Smooth muscle cell (in vitro differentiated cells): ENCODE results near the gene VSIG10L. TPM values are rescaled to one million over a fixed set of nuclear protein-coding genes. Genes with fewer than 3 reads are reported as not detected.

ENCODE experiments used
- DNase-seq: peaks from one replicate; lab custom pipeline; 2025; ENCODE audit not compliant: unreplicated experiment; lab: John Stamatoyannopoulos, UW
- H2AFZ ChIP-seq: fragments of 200-600 bp; sonication (generic); 2 replicates; pipeline ENCODE4 v1.6.0; 2016; ENCODE audit warnings: antibody characterized with exemption, low read depth, mild to moderate bottlenecking
- H3F3A ChIP-seq: fragments of 200-600 bp; sonication (generic); 2 replicates; pipeline ENCODE4 v1.6.0; 2017; ENCODE audit warnings: antibody characterized with exemption, low read depth
- H3K27ac ChIP-seq: fragments of 200-600 bp; sonication (generic); 2 replicates; pipeline ENCODE4 v1.5.1; 2016; ENCODE audit warnings: low read depth, mild to moderate bottlenecking
- H3K27me3 ChIP-seq: fragments of 200-600 bp; sonication (generic); 2 replicates; pipeline ENCODE4 v1.6.1; 2016; ENCODE audit warnings: low read depth, mild to moderate bottlenecking
- H3K36me3 ChIP-seq: fragments of 200-600 bp; sonication (generic); 2 replicates; pipeline ENCODE4 v1.5.1; 2016; ENCODE audit warnings: low read depth
- H3K4me1 ChIP-seq: fragments of 200-600 bp; sonication (generic); 2 replicates; pipeline ENCODE4 v1.5.1; 2016; ENCODE audit warnings: low read depth
- H3K4me2 ChIP-seq: fragments of 200-600 bp; sonication (generic); 2 replicates; pipeline ENCODE4 v1.6.0; 2016; ENCODE audit warnings: mild to moderate bottlenecking
- H3K4me3 ChIP-seq: fragments of 200-600 bp; sonication (generic); 2 replicates; pipeline ENCODE4 v1.5.1; 2016; ENCODE audit warnings: mild to moderate bottlenecking
- H3K79me2 ChIP-seq: fragments of 200-600 bp; sonication (generic); 2 replicates; pipeline ENCODE4 v1.6.0; 2016; ENCODE audit warnings: low read depth, mild to moderate bottlenecking
- H3K9ac ChIP-seq: fragments of 200-600 bp; sonication (generic); 2 replicates; pipeline ENCODE4 v1.6.0; 2016; ENCODE audit warnings: low read depth
- H3K9me3 ChIP-seq: fragments of 200-600 bp; sonication (generic); replicated peaks from 2 replicates; pipeline ENCODE4 v1.5.1; 2016; ENCODE audit warnings: low read depth
- H4K20me1 ChIP-seq: fragments of 200-600 bp; sonication (generic); 2 replicates; pipeline ENCODE4 v1.6.0; 2016; ENCODE audit warnings: low read depth
- WGBS: methylation state at CpG from one replicate; pipeline ENCODE4 v1.1.7; 2016; ENCODE audit warnings: low lambda C conversion rate; 5-methylcytosine and 5-hydroxymethylcytosine counted together
- polyA plus RNA-seq: library from polyadenylated mRNA; unstranded; fragments of >200 nt; fragmentation: Nextera tagmentation; extraction: Ambion mirVana; gene quantifications from 2 replicates; pipeline ENCODE4 v1.2.1, GENCODE V29; 2016
- total RNA-seq: library from RNA; depleted of rRNA; stranded (reverse); fragments of >200 nt; gene quantifications from 2 replicates; pipeline ENCODE4 v1.2.3, GENCODE V29; 2014
- TF ChIP-seq, protein P1 (sequence below): fragments of 200-600 bp; sonication (generic); IDR thresholded peaks from 2 replicates; pipeline ENCODE4 v1.5.1; 2017; ENCODE audit warnings: borderline replicate concordance, mild to moderate bottlenecking, antibody characterized with exemption; ENCODE audit not compliant: insufficient read depth, poor library complexity, severe bottlenecking

VSIG10L gene
- total and polyA plus RNA-seq, 2 experiments from 2014 or later, result 2.2 to 4.2 TPM

DNA sequence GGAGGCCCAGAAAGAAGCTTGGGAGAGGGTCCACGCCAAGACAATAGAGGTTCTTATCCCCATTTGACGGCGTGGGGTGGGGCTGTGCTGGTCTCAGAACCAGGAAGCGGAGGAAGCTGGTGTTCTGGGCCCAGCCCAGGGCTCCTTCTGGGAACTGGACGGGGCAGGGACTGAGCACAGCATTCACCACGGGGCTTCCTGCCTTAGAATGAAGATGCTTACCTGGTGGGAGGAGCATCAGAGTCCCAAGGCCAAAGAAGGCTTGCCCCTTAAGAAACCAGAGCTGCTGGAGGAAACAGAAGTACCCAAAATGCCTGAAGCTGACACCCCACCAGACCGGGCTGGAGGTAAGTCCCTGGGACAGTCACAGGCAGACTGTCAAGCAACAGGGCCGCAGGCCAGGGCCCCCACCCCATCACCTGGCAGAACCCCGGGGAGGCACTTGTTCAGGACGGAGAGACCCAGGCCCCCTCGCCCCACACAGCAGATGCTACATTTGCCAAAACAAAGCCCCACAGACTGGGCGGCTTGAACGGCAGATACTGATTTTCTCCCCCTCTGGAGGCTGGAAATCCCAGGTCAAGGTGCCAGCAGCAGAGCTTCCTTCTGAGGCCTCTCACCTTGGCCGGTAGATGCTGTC lies 48.2 kb downstream of the VSIG10L start:
- H3K36me3 ChIP-seq, result no peaks in the 10 kb centered on the region
- H2AFZ ChIP-seq, result no peak overlapping the region
- DNase-seq, result no peak
- H3K27ac ChIP-seq, result no peak overlapping the region
- no peak overlapping the region for H3K4me3 ChIP-seq
- H3K9ac ChIP-seq, result no peak overlapping the region
- peaks cover 7% of the 10 kb centered on the region for H3K4me1 ChIP-seq
- H4K20me1 ChIP-seq, result no peaks in the 10 kb centered on the region
- WGBS, result 68% methylated on average over 14 of the region's 14 CpGs
- H3K79me2 ChIP-seq, result no peaks in the 10 kb centered on the region
- H3K27me3 ChIP-seq, result peaks cover 4% of the 10 kb centered on the region
- H3K4me2 ChIP-seq, result no peak overlapping the region
- H3K9me3 ChIP-seq, result no peaks in the 10 kb centered on the region
- TF ChIP-seq, protein P1, sequence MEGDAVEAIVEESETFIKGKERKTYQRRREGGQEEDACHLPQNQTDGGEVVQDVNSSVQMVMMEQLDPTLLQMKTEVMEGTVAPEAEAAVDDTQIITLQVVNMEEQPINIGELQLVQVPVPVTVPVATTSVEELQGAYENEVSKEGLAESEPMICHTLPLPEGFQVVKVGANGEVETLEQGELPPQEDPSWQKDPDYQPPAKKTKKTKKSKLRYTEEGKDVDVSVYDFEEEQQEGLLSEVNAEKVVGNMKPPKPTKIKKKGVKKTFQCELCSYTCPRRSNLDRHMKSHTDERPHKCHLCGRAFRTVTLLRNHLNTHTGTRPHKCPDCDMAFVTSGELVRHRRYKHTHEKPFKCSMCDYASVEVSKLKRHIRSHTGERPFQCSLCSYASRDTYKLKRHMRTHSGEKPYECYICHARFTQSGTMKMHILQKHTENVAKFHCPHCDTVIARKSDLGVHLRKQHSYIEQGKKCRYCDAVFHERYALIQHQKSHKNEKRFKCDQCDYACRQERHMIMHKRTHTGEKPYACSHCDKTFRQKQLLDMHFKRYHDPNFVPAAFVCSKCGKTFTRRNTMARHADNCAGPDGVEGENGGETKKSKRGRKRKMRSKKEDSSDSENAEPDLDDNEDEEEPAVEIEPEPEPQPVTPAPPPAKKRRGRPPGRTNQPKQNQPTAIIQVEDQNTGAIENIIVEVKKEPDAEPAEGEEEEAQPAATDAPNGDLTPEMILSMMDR, result no peak
- H3F3A ChIP-seq, result no peaks in the 10 kb centered on the region

DNA sequence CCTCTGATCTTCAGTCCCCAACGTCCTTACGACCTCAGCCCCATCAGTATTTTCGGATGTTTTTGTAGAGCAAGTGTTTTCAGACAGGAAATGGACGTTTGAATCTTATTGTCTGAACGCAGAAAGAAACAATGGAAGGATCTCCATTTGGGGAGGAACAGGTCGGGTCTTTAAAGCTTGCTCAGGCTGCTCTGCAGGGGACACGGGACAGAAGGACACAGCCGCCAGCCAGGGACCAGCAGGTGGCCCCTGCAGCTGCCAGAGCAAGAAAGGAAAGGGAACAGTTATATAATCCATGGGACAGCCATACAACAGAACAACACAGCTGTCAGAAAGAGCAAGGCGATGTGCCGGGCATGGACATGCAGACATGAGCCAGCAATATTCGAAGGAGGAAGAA lies 49.0 kb downstream of the VSIG10L start:
- Histone ChIP-seq H3K9me3 (no peaks in the 10 kb centered on the region), H3K4me1 (peaks cover 7% of the 10 kb centered on the region), H2AFZ (no peak overlapping the region), H3K79me2 (no peaks in the 10 kb centered on the region), H3K4me3 (no peak overlapping the region), H3K36me3 (no peaks in the 10 kb centered on the region), H3K4me2 (no peak overlapping the region), H3K27me3 (peaks cover 4% of the 10 kb centered on the region), H3K27ac (no peak overlapping the region), H3K9ac (no peak overlapping the region), H4K20me1 (no peaks in the 10 kb centered on the region), H3F3A (no peaks in the 10 kb centered on the region)
- 47% methylated on average over 11 of the region's 11 CpGs for WGBS
- no peak for DNase-seq
- TF ChIP-seq, protein P1, result no peak

DNA sequence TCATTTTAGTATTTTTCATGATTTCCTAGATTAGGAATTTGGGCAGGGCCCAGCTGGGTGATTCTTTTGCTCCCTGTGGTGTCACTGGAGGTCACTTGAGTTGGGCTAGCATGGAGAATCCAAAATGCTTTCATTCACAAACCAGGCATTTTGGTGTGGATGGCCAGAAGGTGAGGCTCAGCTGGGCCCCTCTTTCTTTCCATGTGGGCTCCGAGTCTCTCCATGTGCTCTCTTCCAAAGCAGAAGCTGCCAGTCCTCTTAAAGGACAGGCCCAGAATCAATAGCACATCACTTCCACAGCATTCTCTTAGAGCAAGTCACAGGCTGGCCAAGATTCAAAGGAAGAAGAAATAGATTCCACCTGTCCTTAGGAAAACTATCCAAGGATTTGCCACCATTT lies 52.3 kb downstream of the VSIG10L start:
- Histone ChIP-seq H3K36me3 (no peaks in the 10 kb centered on the region), H3K9ac (no peak overlapping the region), H3F3A (no peaks in the 10 kb centered on the region), H3K27me3 (no peaks in the 10 kb centered on the region), H3K79me2 (no peaks in the 10 kb centered on the region), H3K27ac (no peak overlapping the region), H3K4me3 (no peak overlapping the region), H4K20me1 (no peaks in the 10 kb centered on the region), H3K4me2 (no peak overlapping the region), H3K9me3 (no peaks in the 10 kb centered on the region), H2AFZ (no peak overlapping the region), H3K4me1 (peaks cover 7% of the 10 kb centered on the region)
- 86% methylated on average over 1 of the region's 1 CpG for WGBS
- TF ChIP-seq, protein P1, result no peak
- no peak for DNase-seq

DNA sequence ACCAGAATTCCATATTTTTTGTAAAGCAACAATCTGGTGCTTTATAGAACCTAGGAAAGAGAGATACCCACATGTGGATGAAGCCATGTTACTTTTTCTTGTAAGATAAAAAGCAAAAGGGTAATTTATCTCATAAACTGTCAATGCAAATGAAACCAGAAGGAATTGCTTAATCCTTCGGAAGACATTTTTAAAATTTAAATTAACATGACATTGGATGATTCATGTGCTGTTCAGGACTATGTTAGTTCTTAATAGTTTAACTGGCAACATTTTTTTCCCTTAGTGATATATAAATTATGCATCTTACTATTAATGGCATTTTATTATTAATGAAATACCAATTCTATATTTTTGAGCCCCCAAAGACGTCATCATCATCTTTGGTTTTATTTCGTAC lies 56.3 kb downstream of the VSIG10L start:
- Histone ChIP-seq H3K4me2 (no peak overlapping the region), H3F3A (no peaks in the 10 kb centered on the region), H3K27ac (no peak overlapping the region), H3K4me3 (no peak overlapping the region), H3K79me2 (no peaks in the 10 kb centered on the region), H3K9ac (no peak overlapping the region), H3K27me3 (no peaks in the 10 kb centered on the region), H3K36me3 (no peaks in the 10 kb centered on the region), H3K9me3 (no peaks in the 10 kb centered on the region), H3K4me1 (no peaks in the 10 kb centered on the region), H4K20me1 (no peaks in the 10 kb centered on the region), H2AFZ (no peak overlapping the region)
- 81% methylated on average over 3 of the region's 3 CpGs for WGBS
- DNase-seq, result no peak
- TF ChIP-seq, protein P1, result no peak
